OCI-LY1 (cell line): ENCODE results near the gene OR4K14.

Source experiments
- H2AFZ ChIP-seq: fragments of 200-600 bp; sonication (generic), shearing (Covaris generic); 2 replicates; pipeline ENCODE4 v1.6.0; 2014; ENCODE audit warnings: antibody characterized with exemption, mild to moderate bottlenecking, low read length
- H3F3A ChIP-seq: fragments of 200-600 bp; sonication (generic), shearing (Covaris generic); 2 replicates; pipeline ENCODE4 v1.6.0; 2014; ENCODE audit warnings: mild to moderate bottlenecking, antibody characterized with exemption, low read length, moderate library complexity; ENCODE audit not compliant: insufficient read depth
- H3K27ac ChIP-seq: fragments of 200-600 bp; sonication (generic); 2 replicates; pipeline ENCODE4 v1.5.1; 2014; ENCODE audit warnings: low read length, mixed run types, mild to moderate bottlenecking, low read depth; ENCODE audit not compliant: poor library complexity, severe bottlenecking
- H3K27me3 ChIP-seq: fragments of 200-600 bp; sonication (generic); 2 replicates; pipeline ENCODE4 v1.6.0; 2014; ENCODE audit warnings: antibody characterized with exemption, mild to moderate bottlenecking, low read length, moderate library complexity; ENCODE audit not compliant: insufficient read depth
- H3K36me3 ChIP-seq: fragments of 200-600 bp; sonication (generic); 2 replicates; pipeline ENCODE4 v1.6.1; 2014; ENCODE audit warnings: mild to moderate bottlenecking, antibody characterized with exemption, low read length, moderate library complexity, mixed read lengths; ENCODE audit not compliant: insufficient read depth
- H3K4me1 ChIP-seq: fragments of 200-600 bp; sonication (generic); 2 replicates; pipeline ENCODE4 v1.5.1; 2014; ENCODE audit warnings: mild to moderate bottlenecking, low read length, moderate library complexity; ENCODE audit not compliant: insufficient read depth, severe bottlenecking
- H3K4me2 ChIP-seq: fragments of 200-600 bp; sonication (generic), shearing (Covaris generic); 2 replicates; pipeline ENCODE4 v1.6.1; 2014; ENCODE audit warnings: low read length
- H3K4me3 ChIP-seq: fragments of 200-600 bp; sonication (generic); 2 replicates; pipeline ENCODE4 v1.5.1; 2014; ENCODE audit warnings: low read length, low read depth, mild to moderate bottlenecking, mixed read lengths; ENCODE audit not compliant: poor library complexity, severe bottlenecking
- H3K79me2 ChIP-seq: fragments of 200-600 bp; shearing (Covaris generic); 2 replicates; pipeline ENCODE4 v1.6.1; 2016; ENCODE audit warnings: mixed run types, low read length, mixed read lengths; ENCODE audit not compliant: insufficient read depth
- H3K9ac ChIP-seq: fragments of 200-600 bp; sonication (generic), shearing (Covaris generic); 2 replicates; pipeline ENCODE4 v1.6.1; 2014; ENCODE audit warnings: mild to moderate bottlenecking, low read length, mixed read lengths
- H3K9me2 ChIP-seq: fragments of 200-600 bp; sonication (generic), shearing (Covaris generic); 2 replicates; pipeline ENCODE4 v1.6.1; 2014; ENCODE audit warnings: low read depth, mild to moderate bottlenecking, low read length, mixed read lengths
- H3K9me3 ChIP-seq: fragments of 200-600 bp; shearing (Covaris generic); 2 replicates; pipeline ENCODE4 v1.6.1; 2014; ENCODE audit warnings: low read length, mixed read lengths
- H4K20me1 ChIP-seq: fragments of 200-600 bp; sonication (generic), shearing (Covaris generic); 2 replicates; pipeline ENCODE4 v1.6.0; 2016; ENCODE audit warnings: mild to moderate bottlenecking, low read length; ENCODE audit not compliant: insufficient read depth
- EZH2 ChIP-seq: fragments of 200-600 bp; sonication (generic), shearing (Covaris generic); IDR thresholded peaks from 2 replicates; pipeline ENCODE4 v1.8.0; 2017; ENCODE audit warnings: borderline replicate concordance, mixed run types, mild to moderate bottlenecking, antibody characterized with exemption, low read length, moderate library complexity, mixed read lengths
- TF ChIP-seq, protein P1 (sequence below): fragments of 200-600 bp; sonication (generic), shearing (Covaris generic); IDR thresholded peaks from 2 replicates; pipeline ENCODE4 v1.5.1; 2017; ENCODE audit warnings: mild to moderate bottlenecking, antibody characterized with exemption, low read length, moderate library complexity, mixed read lengths

The OR4K14 gene

DNA sequence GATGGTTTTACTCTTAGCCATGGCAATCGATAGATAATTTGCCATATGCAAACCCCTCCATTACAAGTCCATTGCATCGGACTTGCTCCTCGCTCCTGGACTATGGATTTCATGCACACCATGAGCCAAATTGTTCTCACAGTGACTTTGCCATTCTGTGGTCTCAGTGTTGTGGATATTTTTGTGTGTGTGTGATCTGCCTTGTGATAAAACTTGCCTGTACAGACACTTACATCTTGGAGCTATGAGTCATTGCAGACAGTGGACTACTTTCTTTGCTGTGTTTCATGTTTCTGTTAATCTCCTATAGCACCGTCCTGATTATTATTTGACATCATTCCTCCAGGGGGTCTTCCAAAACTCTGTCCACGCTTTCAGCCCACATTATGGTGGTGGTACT lies 25.1 kb upstream of the OR4K14 start:
- H3K36me3 ChIP-seq = no peaks in the 10 kb centered on the region
- H3F3A ChIP-seq = no peaks in the 10 kb centered on the region
- H3K4me3 ChIP-seq = no peak overlapping the region
- no peak overlapping the region for H2AFZ ChIP-seq
- no peaks in the 10 kb centered on the region for H3K4me1 ChIP-seq
- no peak overlapping the region for H3K4me2 ChIP-seq
- H3K79me2 ChIP-seq = no peaks in the 10 kb centered on the region
- TF ChIP-seq EZH2 = no peak
- TF ChIP-seq, protein P1, sequence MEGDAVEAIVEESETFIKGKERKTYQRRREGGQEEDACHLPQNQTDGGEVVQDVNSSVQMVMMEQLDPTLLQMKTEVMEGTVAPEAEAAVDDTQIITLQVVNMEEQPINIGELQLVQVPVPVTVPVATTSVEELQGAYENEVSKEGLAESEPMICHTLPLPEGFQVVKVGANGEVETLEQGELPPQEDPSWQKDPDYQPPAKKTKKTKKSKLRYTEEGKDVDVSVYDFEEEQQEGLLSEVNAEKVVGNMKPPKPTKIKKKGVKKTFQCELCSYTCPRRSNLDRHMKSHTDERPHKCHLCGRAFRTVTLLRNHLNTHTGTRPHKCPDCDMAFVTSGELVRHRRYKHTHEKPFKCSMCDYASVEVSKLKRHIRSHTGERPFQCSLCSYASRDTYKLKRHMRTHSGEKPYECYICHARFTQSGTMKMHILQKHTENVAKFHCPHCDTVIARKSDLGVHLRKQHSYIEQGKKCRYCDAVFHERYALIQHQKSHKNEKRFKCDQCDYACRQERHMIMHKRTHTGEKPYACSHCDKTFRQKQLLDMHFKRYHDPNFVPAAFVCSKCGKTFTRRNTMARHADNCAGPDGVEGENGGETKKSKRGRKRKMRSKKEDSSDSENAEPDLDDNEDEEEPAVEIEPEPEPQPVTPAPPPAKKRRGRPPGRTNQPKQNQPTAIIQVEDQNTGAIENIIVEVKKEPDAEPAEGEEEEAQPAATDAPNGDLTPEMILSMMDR = no peak
- no peaks in the 10 kb centered on the region for H3K27me3 ChIP-seq
- H3K27ac ChIP-seq = no peak overlapping the region
- no peaks in the 10 kb centered on the region for H3K9me3 ChIP-seq
- no peak overlapping the region for H3K9ac ChIP-seq
- H4K20me1 ChIP-seq = no peaks in the 10 kb centered on the region
- H3K9me2 ChIP-seq = no peaks in the 10 kb centered on the region

DNA sequence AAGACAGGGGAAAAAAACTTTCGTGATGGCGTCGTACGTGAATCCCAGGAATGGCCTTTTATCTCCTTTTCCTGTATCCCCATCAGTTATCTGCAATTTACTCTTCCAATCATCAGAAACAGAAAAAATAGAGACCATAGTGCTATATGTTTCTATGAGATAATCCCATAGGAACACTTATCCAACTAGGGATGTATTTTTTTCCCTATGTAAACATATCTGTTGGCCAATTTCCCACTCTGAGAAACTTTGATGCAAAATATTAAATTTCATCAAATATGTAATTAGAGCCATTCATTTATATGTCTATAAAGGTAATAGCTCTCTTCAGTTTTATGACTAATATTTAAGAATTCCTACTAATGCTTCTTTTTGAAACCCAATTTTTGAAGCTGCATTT lies 16.8 kb upstream of the OR4K14 start, which contains the start of gene OR4K13:
Gene OR4K13 (minus strand): TSS at position 101 of the 400 bp plus-strand sequence. CDS start 1,280 bp downstream, outside the sequence.
- no peak within 1 kb of the TSS for H3K4me3 ChIP-seq
- TF ChIP-seq, protein P1 = no peak
- TF ChIP-seq EZH2 = no peak

DNA sequence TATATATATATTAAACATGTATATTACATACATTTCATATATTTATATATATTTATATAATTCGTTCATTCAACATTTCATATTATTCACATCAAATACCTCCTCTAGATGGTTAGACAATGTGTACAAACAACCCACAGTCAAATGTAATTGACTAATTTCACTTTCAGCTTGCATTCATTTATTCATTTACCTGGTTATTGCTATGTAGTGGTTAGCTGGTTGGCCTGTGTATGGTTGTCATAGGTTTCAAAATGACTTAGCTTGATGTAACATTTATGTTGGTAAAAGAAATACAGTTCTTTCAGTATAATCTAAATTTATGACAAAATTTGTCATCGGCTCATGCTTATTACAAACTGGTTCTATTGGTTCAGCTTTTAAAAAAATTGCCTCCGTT lies 16.3 kb upstream of the OR4K14 start:
- Histone ChIP-seq H3K9me3 (no peaks in the 10 kb centered on the region), H3K4me1 (no peaks in the 10 kb centered on the region), H4K20me1 (no peaks in the 10 kb centered on the region), H3K4me3 (no peak overlapping the region), H3K9ac (no peak overlapping the region), H3K79me2 (no peaks in the 10 kb centered on the region), H3K36me3 (no peaks in the 10 kb centered on the region), H3K27me3 (no peaks in the 10 kb centered on the region), H2AFZ (no peak overlapping the region), H3K27ac (no peak overlapping the region), H3F3A (no peaks in the 10 kb centered on the region), H3K9me2 (no peaks in the 10 kb centered on the region), H3K4me2 (no peak overlapping the region)
- TF ChIP-seq EZH2 = no peak
- TF ChIP-seq, protein P1 = no peak

More for the DNA sequence above, 16.8 kb upstream of the OR4K14 start, which contains the start of gene OR4K13:
- no peak within 1 kb of the TSS for H2AFZ ChIP-seq
- no peaks in the 10 kb centered on the region for H3K4me1 ChIP-seq
- no peak within 1 kb of the TSS for H3K9ac ChIP-seq
- no peaks in the 10 kb centered on the region for H3K27me3 ChIP-seq
- H3K9me3 ChIP-seq = no peaks in the 10 kb centered on the region
- H3K9me2 ChIP-seq = no peaks in the 10 kb centered on the region
- no peak within 1 kb of the TSS for H3K27ac ChIP-seq
- no peak within 1 kb of the TSS for H3K4me2 ChIP-seq
- H3F3A ChIP-seq = no peaks in the 10 kb centered on the region
- H4K20me1 ChIP-seq = no peaks in the 10 kb centered on the region
- no peaks in the 10 kb centered on the region for H3K79me2 ChIP-seq
- no peaks in the 10 kb centered on the region for H3K36me3 ChIP-seq
